DOHH2 (cell line): Measurements from ENCODE around the gene FAM227A.

ENCODE experiments used
- H3F3A ChIP-seq: fragments of 200-600 bp; sonication (generic), shearing (Covaris generic); 2 replicates; pipeline ENCODE4 v1.6.0; 2016; ENCODE audit warnings: antibody characterized with exemption, mild to moderate bottlenecking; ENCODE audit not compliant: control insufficient read depth, insufficient read depth
- H3K27ac ChIP-seq: fragments of 200-600 bp; sonication (generic); 2 replicates; pipeline ENCODE4 v1.5.1; 2014; ENCODE audit warnings: low read depth, mild to moderate bottlenecking, low read length, moderate library complexity
- H3K27me3 ChIP-seq: fragments of 200-600 bp; sonication (generic); 2 replicates; pipeline ENCODE4 v1.6.1; 2014; ENCODE audit warnings: mild to moderate bottlenecking, low read length, mixed read lengths; ENCODE audit not compliant: control insufficient read depth
- H3K36me3 ChIP-seq: fragments of 200-600 bp; sonication (generic); 2 replicates; pipeline ENCODE4 v1.6.1; 2014; ENCODE audit warnings: mild to moderate bottlenecking, low read length, moderate library complexity, mixed read lengths; ENCODE audit not compliant: control insufficient read depth
- H3K4me1 ChIP-seq: fragments of 200-600 bp; sonication (generic); 2 replicates; pipeline ENCODE4 v1.6.1; 2014; ENCODE audit warnings: mild to moderate bottlenecking, low read length, mixed read lengths; ENCODE audit not compliant: control insufficient read depth
- H3K4me2 ChIP-seq: fragments of 200-600 bp; sonication (generic); 2 replicates; pipeline ENCODE4 v1.6.0; 2014; ENCODE audit warnings: mild to moderate bottlenecking, low read length, moderate library complexity
- H3K4me3 ChIP-seq: fragments of 200-600 bp; sonication (generic); 2 replicates; pipeline ENCODE4 v1.5.1; 2014; ENCODE audit warnings: mild to moderate bottlenecking, low read length, mixed read lengths
- H3K79me2 ChIP-seq: fragments of 200-600 bp; sonication (generic); 2 replicates; pipeline ENCODE4 v1.6.1; 2014; ENCODE audit warnings: mild to moderate bottlenecking, low read length, mixed read lengths; ENCODE audit not compliant: control insufficient read depth
- H3K9me2 ChIP-seq: fragments of 200-600 bp; sonication (generic); replicated peaks from 2 replicates; pipeline ENCODE4 v1.6.1; 2014; ENCODE audit warnings: mild to moderate bottlenecking, low read length, mixed read lengths; ENCODE audit not compliant: control insufficient read depth
- H3K9me3 ChIP-seq: fragments of 200-600 bp; sonication (generic); 2 replicates; pipeline ENCODE4 v1.6.1; 2014; ENCODE audit warnings: antibody characterized with exemption, low read length, mixed read lengths; ENCODE audit not compliant: control insufficient read depth, insufficient read depth
- H4K20me1 ChIP-seq: fragments of 200-600 bp; sonication (generic); 2 replicates; pipeline ENCODE4 v1.6.0; 2014; ENCODE audit warnings: low read depth, mild to moderate bottlenecking, antibody characterized with exemption, low read length, moderate library complexity; ENCODE audit not compliant: control insufficient read depth, insufficient read depth
- CTCF ChIP-seq: fragments of 200-600 bp; sonication (generic); IDR thresholded peaks from one replicate; pipeline ENCODE4 v1.5.1; 2014; ENCODE audit warnings: antibody characterized with exemption, mild to moderate bottlenecking, low read depth, low read length; ENCODE audit not compliant: poor library complexity, severe bottlenecking
- EZH2phosphoT487 ChIP-seq: fragments of 200-600 bp; sonication (generic); IDR thresholded peaks from 2 replicates; pipeline ENCODE4 v1.6.1; 2017; ENCODE audit warnings: borderline replicate concordance, mild to moderate bottlenecking, antibody characterized with exemption, low read length, moderate library complexity, mixed read lengths

FAM227A gene

GRCh38 chr22:38699143-38699542 lies 43.0 kb upstream of the FAM227A start:
- no peaks in the 10 kb centered on the region for H3K27me3 ChIP-seq
- H3K27ac ChIP-seq: no peak overlapping the region
- H3K4me3 ChIP-seq: peak overlapping the region; percentile 98
- peaks cover 10% of the 10 kb centered on the region; the same call in 1 of the 2 replicates for H4K20me1 ChIP-seq
- H3K9me3 ChIP-seq: no peaks in the 10 kb centered on the region
- peak overlapping the region; percentile 93 for H3K4me2 ChIP-seq
- H3K4me1 ChIP-seq: peaks cover 62% of the 10 kb centered on the region
- peaks cover 16% of the 10 kb centered on the region for H3F3A ChIP-seq
- no peak for TF ChIP-seq EZH2phosphoT487
- H3K79me2 ChIP-seq: peaks cover 75% of the 10 kb centered on the region
- H3K36me3 ChIP-seq: peaks cover 49% of the 10 kb centered on the region
- H3K9me2 ChIP-seq: no peaks in the 10 kb centered on the region

DNA sequence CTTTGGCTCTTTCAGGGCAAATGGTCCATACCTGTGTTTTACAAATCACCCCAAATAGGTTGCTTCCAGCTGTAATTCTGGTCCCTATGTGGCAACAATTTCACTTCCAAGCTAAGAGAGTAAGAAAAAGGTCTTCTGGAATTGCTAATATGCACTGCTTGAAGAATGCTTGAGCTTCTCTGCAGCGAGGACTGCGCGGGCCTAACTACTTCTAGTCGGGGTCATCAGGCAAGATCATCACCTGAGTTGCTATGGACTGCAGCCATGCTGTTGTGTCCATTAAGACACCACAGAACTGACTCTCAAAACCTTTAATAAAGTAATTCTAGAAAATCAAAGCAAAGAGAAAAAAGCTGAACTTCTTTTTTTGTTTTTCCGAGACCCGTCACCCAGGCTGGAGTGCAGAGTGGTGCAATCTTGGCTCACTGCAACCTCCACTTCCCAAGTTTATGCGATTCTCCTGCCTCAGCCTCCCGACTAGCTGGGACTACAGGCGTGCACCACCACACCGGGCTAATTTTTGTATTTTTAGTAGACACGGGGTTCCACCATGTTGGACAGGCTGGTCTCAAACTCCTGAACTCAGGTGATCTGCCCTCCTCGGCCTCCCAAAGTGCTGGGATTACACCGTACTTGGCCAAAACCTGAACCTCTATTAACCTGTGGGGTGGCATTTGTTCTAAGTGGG lies 42.4 kb upstream of the FAM227A start:
- H3K9me3 ChIP-seq: no peaks in the 10 kb centered on the region
- peak overlapping the region; percentile 93 for H3K4me2 ChIP-seq
- H3K4me1 ChIP-seq: peaks cover 64% of the 10 kb centered on the region
- no peaks in the 10 kb centered on the region for H3K27me3 ChIP-seq
- H3K9me2 ChIP-seq: no peaks in the 10 kb centered on the region
- H3F3A ChIP-seq: peaks cover 16% of the 10 kb centered on the region
- peak overlapping the region; percentile 98 for H3K4me3 ChIP-seq
- TF ChIP-seq EZH2phosphoT487: no peak
- TF ChIP-seq CTCF: no peak
- H3K27ac ChIP-seq: no peak overlapping the region
- H4K20me1 ChIP-seq: peaks cover 14% of the 10 kb centered on the region; the same call in 1 of the 2 replicates
- peaks cover 81% of the 10 kb centered on the region for H3K79me2 ChIP-seq
- H3K36me3 ChIP-seq: peaks cover 54% of the 10 kb centered on the region

DNA sequence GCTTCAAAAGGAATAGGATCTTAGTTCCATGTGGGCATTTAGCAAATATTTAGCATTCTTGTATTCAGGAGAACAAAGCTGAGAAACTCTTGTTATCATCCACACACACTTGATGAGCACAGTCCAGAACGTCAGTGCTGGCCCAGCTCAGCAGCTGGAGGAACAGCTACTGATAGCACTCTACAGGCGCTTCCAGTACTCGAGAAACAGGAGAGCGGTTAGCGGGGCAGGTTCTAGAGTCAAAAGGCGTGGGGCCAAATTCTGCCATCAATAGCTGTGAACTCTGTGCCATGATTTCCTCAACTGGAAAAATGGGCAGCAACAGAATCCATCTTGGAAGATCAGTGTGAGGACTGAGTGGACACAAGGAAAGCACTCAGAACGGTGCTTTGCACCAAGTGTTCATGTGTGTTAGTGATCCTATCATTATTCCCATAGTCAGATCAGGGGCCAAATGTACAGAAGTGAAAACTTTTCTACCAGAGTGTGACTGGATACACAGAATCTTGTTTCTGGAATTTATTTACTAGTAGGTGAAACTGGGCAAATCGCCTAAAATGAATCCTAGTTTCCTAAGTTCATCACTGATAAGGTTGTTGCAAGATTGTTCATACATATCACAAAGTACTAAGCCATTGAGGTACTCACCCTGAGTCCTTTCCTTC lies 41.4 kb upstream of the FAM227A start:
- Histone ChIP-seq H3K79me2 (peaks cover 90% of the 10 kb centered on the region), H3K4me2 (peak overlapping the region; percentile 93), H3F3A (peaks cover 11% of the 10 kb centered on the region), H3K27ac (no peak overlapping the region), H3K4me3 (peak overlapping the region; percentile 98), H3K4me1 (peaks cover 62% of the 10 kb centered on the region), H3K9me3 (no peaks in the 10 kb centered on the region), H3K36me3 (peaks cover 63% of the 10 kb centered on the region), H4K20me1 (peaks cover 17% of the 10 kb centered on the region; the same call in 1 of the 2 replicates), H3K27me3 (no peaks in the 10 kb centered on the region), H3K9me2 (no peaks in the 10 kb centered on the region)
- TF ChIP-seq EZH2phosphoT487: no peak
- TF ChIP-seq CTCF: no peak
